HG03060 (cell line): ENCODE data around the gene SYPL1.
A peak's percentile ranks its signal among the peaks of the same experiment; 100 is the strongest.

Experiments used
- ATAC-seq: cut with Tn5 transposase; IDR thresholded peaks from one replicate; pipeline ENCODE4 v1.9.1; 2021; ENCODE audit warnings: low read depth, moderate number of reproducible peaks; ENCODE audit not compliant: unreplicated experiment

SYPL1 gene

GRCh38 chr7:106098889-106099288 lies 13.2 kb downstream of the SYPL1 start:
- no peak for ATAC-seq

DNA sequence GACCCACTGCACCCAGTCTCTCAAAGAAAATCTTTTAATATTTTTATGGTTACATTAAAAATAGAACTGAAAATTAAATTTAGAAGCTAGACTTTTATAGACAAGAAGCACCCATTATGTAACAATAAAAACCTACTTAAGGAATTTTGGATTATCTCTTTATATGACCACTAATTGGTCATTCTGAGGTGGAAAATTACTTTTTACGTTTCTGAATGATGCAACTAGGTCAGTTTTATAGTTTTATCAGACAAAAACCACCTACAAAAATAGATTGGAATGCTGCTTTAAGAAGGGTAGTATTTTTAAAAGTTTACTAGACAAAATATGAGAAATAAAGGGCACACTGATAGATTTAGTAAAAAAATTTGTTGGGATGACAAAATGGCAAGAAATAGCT lies 16.5 kb downstream of the SYPL1 start:
- no peak for ATAC-seq

GRCh38 chr7:106094780-106095179 lies 17.3 kb downstream of the SYPL1 start:
- ATAC-seq = no peak

GRCh38 chr7:106092204-106092603 lies 19.9 kb downstream of the SYPL1 start:
- no peak for ATAC-seq

DNA sequence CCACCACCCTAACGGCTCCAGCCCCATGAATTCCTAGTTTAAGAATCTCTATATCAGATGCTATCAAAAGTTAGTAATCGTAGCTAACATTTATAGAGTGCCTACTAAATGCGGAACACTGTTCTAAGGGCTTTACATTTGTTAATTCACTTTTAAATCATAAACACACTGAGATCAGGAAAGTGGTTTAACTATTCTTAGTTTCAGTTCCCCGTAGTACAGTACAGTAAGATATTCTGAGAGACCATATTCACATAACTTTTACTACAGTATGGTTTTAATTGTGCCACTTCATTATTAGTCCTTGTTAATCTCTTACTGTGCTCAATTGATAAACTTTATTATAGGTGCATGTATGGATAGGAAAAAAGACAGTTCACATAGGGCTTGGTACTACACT lies 22.5 kb downstream of the SYPL1 start:
- ATAC-seq = peak; percentile 74

GRCh38 chr7:106088014-106088413 lies 24.1 kb downstream of the SYPL1 start:
- no peak for ATAC-seq

DNA sequence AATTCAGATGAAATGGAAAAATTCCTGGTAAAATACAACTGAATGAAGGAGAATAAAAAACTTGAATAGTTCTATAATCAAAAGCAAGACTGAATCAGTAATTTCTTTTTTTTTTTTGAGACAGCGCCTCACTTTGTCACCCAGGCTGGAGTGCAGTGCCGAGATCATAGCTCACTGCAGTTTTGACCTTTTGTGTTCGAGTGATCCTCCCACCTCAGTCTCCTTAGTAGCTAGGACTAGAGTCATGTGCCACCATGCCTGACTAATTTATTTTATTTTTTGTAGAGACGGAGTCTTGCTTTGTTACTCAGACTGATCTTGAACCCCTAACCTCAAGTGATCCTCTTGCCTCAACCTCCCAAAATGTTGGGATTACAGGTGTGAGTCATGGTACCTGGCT lies 26.1 kb downstream of the SYPL1 start:
- ATAC-seq = no peak

- no peak for ATAC-seq
Measured at GRCh38 chr7:106085015-106085414, 27.1 kb downstream of the SYPL1 start.

DNA sequence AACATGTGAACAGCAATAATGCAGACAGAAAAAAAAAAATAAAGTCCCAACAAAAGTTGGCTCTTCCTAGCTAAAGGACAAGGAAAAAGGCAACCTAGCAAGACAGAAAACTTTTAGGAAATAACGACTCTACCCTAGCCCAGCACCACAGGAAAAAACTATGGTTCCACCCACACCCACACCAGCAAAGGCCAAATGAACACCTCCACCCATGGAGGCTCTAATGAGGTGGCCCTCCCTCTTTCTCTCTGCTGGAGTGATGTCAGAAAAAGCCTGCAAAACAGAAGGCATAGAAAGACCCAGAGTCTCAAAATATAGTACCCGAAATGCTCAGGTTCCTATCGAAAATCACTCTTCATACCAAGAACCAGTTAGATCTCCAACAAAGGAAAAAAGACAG lies 28.4 kb downstream of the SYPL1 start:
- ATAC-seq = no peak

GRCh38 chr7:106082087-106082854 lies 29.8 kb downstream of the SYPL1 start:
- ATAC-seq = no peak

- ATAC-seq = no peak
Measured at GRCh38 chr7:106080300-106080987, 31.7 kb downstream of the SYPL1 start.

DNA sequence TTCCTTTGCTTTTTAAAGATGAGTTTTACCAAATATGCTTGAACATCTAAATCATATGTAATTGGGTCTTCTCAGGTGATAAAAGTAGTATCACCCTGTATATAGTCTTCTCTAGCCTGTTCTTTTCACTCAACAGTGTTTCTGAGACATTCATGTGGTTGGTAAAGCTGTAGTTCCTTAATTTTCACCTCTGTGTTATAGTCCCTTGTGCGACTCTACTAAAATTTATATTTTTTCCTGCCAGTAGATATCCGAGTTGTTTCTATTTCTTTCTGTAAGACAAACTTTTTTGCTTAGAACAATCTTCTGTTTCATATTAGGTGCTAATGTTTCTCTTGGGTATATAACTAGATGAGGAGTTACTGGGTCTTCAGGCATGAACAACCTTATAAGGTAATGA lies 35.6 kb downstream of the SYPL1 start:
- no peak for ATAC-seq

GRCh38 chr7:106075937-106076336 lies 36.2 kb downstream of the SYPL1 start:
- no peak for ATAC-seq

- ATAC-seq = no peak
Measured at GRCh38 chr7:106074257-106074656, 37.9 kb downstream of the SYPL1 start.

DNA sequence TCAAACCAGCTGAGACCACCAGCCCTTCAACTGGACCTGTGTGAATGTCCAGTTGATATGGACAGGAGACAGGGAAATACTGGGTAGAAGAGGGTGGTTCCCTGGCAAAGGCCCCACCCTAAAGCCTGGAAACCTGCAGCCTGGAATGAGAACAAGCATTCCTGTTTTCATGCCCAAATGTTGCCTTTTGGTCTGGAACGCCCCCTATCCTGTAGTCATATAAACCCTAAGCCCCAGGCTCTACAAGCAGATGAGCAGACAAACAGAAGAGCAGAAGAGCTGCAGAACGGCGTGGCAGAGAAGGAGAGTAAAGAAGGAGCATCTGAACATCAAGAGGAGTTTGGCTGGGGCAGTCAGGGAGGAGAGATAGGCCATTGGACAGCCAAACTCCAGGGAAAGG lies 38.4 kb downstream of the SYPL1 start:
- no peak for ATAC-seq

- no peak for ATAC-seq
Measured at GRCh38 chr7:106072715-106073091, 39.4 kb downstream of the SYPL1 start.

GRCh38 chr7:106071999-106072714 lies 40.0 kb downstream of the SYPL1 start:
- ATAC-seq = no peak

DNA sequence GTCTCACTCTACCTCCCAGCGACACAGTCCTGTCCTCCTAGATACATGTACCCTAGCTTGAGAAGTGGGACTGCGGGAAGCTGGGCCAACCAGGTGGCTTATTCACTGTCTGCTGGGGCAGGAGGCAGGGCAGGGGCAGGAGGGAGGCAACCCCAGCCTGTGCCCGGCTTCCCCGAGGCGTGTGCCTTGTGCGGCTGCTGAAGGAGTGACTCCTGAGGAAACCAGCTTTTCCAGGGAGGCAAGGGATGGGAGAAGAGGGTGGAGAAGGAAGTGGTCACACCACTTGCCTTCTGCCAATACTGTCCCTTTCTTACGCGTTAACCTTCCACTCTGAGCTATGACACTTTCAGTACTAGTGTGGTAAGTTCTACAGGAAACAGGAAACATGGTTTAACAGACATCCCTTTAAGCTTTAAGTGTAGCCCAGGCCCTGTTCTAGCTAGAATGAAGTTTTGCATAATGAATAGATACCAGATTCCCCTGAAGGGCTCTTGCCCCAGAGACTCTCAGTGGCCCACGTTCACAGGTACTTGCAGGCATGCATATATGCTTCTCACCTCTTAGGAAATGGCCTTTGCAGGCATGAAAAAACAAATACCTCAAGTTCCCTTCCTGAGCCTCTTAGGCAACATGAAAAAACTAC lies 40.6 kb downstream of the SYPL1 start:
- ATAC-seq = peak; percentile 97

GRCh38 chr7:106070567-106071254 lies 41.4 kb downstream of the SYPL1 start:
- ATAC-seq = no peak

DNA sequence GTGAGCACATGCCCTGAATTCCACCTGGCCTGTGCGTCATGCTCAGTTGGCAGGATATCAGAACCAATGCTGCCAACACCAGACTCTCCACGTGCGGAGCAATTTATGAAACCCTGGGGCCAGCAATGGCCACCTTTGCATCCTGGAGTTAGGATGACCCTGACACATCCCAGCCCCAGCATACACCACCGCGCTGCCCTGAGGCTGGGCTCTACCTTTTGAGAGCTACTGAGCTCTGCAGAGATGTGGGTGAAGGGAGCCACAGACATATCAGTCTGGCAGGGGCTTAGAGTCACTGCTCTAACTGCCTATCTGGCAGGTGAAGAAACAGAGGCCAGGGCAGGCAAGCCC lies 41.9 kb downstream of the SYPL1 start:
- no peak for ATAC-seq
